ENCODE data around the gene RNF180.

GRCh38 chr5:64339769-64340168, 174.1 kb downstream of the RNF180 start:
- no peak for TF ChIP-seq CTCF (tag by site-specific recombination; IDR thresholded peaks at IDR 0.05)
- no peak for TF ChIP-seq HOXA7 (CRISPR knock-in tag; IDR thresholded peaks at IDR 0.05; ENCODE audit: borderline replicate concordance)
- TF ChIP-seq ZNF792 (tag by site-specific recombination; IDR thresholded peaks at IDR 0.05): no peak
- TF ChIP-seq TSHZ1 (tag by site-specific recombination; IDR thresholded peaks at IDR 0.05; ENCODE audit: borderline replicate concordance): no peak
- no peak for TF ChIP-seq ZNF558 (tag by site-specific recombination; IDR thresholded peaks at IDR 0.05)
- no peak for TF ChIP-seq YY1 (tag by site-specific recombination; IDR thresholded peaks at IDR 0.05)
- TF ChIP-seq REPIN1 (tag by site-specific recombination; IDR thresholded peaks at IDR 0.05; ENCODE audit: low read depth): no peak
- TF ChIP-seq ZBTB1 (tag by site-specific recombination; IDR thresholded peaks at IDR 0.05): no peak
- TF ChIP-seq ZNF114 (tag by site-specific recombination; IDR thresholded peaks at IDR 0.05): no peak
- TF ChIP-seq TCF7L2 (IDR thresholded peaks at IDR 0.05; ENCODE audit: borderline replicate concordance, low read depth, low read length): no peak
- TF ChIP-seq ZNF837 (tag by site-specific recombination; IDR thresholded peaks at IDR 0.05): no peak
- TF ChIP-seq ZNF174 (tag by site-specific recombination; IDR thresholded peaks at IDR 0.05): no peak
- TF ChIP-seq PBX3 (CRISPR knock-in tag; IDR thresholded peaks at IDR 0.05): no peak
- no peak for TF ChIP-seq TRIM28 (IDR thresholded peaks at IDR 0.05; ENCODE audit: borderline replicate concordance, low read length)
